Karpas-422 (cell line): ENCODE data around the gene TAF13. TPM values are rescaled to one million over a fixed set of nuclear protein-coding genes. Genes with fewer than 3 reads are reported as not detected.

Source experiments
- DNase-seq: peaks from one replicate; pipeline ENCODE4 v3.0.0-alpha.2; 2015
- H2AFZ ChIP-seq: fragments of 200-600 bp; sonication (generic); 2 replicates; pipeline ENCODE4 v1.6.1; 2014; ENCODE audit warnings: antibody characterized with exemption, low read length, mixed read lengths
- H3K27ac ChIP-seq: fragments of 200-600 bp; sonication (generic); 2 replicates; pipeline ENCODE4 v1.5.1; 2014; ENCODE audit warnings: mild to moderate bottlenecking, low read length, moderate library complexity
- H3K27me3 ChIP-seq: fragments of 200-600 bp; sonication (generic); 2 replicates; pipeline ENCODE4 v1.6.1; 2014; ENCODE audit warnings: low read length, mixed read lengths
- H3K36me3 ChIP-seq: fragments of 200-600 bp; sonication (generic); 2 replicates; pipeline ENCODE4 v1.6.1; 2014; ENCODE audit warnings: low read length, mixed read lengths; ENCODE audit not compliant: insufficient read depth
- H3K4me1 ChIP-seq: fragments of 200-600 bp; sonication (generic); 2 replicates; pipeline ENCODE4 v1.6.1; 2014; ENCODE audit warnings: mild to moderate bottlenecking, low read length, mixed read lengths
- H3K4me2 ChIP-seq: fragments of 200-600 bp; sonication (generic); 2 replicates; pipeline ENCODE4 v1.6.1; 2014; ENCODE audit warnings: low read length, low read depth, mild to moderate bottlenecking; ENCODE audit not compliant: poor library complexity, severe bottlenecking
- H3K4me3 ChIP-seq: fragments of 200-600 bp; sonication (generic); 2 replicates; pipeline ENCODE4 v1.5.1; 2014; ENCODE audit warnings: mild to moderate bottlenecking, antibody characterized with exemption, low read length, mixed read lengths
- H3K79me2 ChIP-seq: fragments of 200-600 bp; sonication (generic); 2 replicates; pipeline ENCODE4 v1.6.1; 2014; ENCODE audit warnings: mild to moderate bottlenecking, low read length, mixed read lengths
- H3K9ac ChIP-seq: fragments of 200-600 bp; sonication (generic); 2 replicates; pipeline ENCODE4 v1.6.0; 2014; ENCODE audit warnings: low read length
- H3K9me2 ChIP-seq: fragments of 200-600 bp; sonication (generic), shearing (Covaris generic); replicated peaks from 2 replicates; pipeline ENCODE4 v1.6.0; 2014; ENCODE audit warnings: mild to moderate bottlenecking, low read length, moderate library complexity; ENCODE audit not compliant: insufficient read depth
- H3K9me3 ChIP-seq: fragments of 300-700, 200-600 bp; sonication (generic); 2 replicates; pipeline ENCODE4 v1.6.1; 2014; ENCODE audit warnings: low read length, mixed read lengths
- H4K20me1 ChIP-seq: fragments of 200-600 bp; sonication (generic); 2 replicates; pipeline ENCODE4 v1.6.1; 2014; ENCODE audit warnings: mild to moderate bottlenecking, antibody characterized with exemption, low read length, low read depth; ENCODE audit not compliant: insufficient read depth
- total RNA-seq: library from RNA; depleted of rRNA; stranded (reverse); fragments of >200 nt; shearing (Covaris generic); gene quantifications from 2 replicates; pipeline ENCODE4 v1.2.3, GENCODE V29; 2014; ENCODE audit warnings: low replicate concordance; rRNA removed

Gene TAF13
- 7.9 and 17.8 TPM in 2 replicates for total RNA-seq

GRCh38 chr1:109075531-109076490 lies at the start of gene TAF13:
Gene TAF13 (minus strand): TSS chr1:109076003. CDS start chr1:109075947, 56 bp downstream.
- peak within 1 kb of the TSS; percentile 70 for H3K9ac ChIP-seq
- peak within 1 kb of the TSS; percentile 86 for H3K4me2 ChIP-seq
- no peaks in the 10 kb centered on the region for H3K9me3 ChIP-seq
- H4K20me1 ChIP-seq, result no peaks in the 10 kb centered on the region
- no peaks in the 10 kb centered on the region for H3K9me2 ChIP-seq
- H3K27ac ChIP-seq, result peak within 1 kb of the TSS; percentile 76
- H3K4me3 ChIP-seq, result peak within 1 kb of the TSS; percentile 75
- no peak within 1 kb of the TSS for H2AFZ ChIP-seq
- peaks cover 29% of the 10 kb centered on the region for H3K4me1 ChIP-seq
- peak; percentile 99 for DNase-seq
- H3K79me2 ChIP-seq, result peaks cover 14% of the 10 kb centered on the region
- H3K36me3 ChIP-seq, result 0 out of 2 replicates have a peak, but pooled peaks cover under 1% of the 10 kb centered on the region
- H3K27me3 ChIP-seq, result no peaks in the 10 kb centered on the region

GRCh38 chr1:109120356-109120755 lies 44.6 kb upstream of the TAF13 start:
- Histone ChIP-seq H3K36me3 (no peaks in the 10 kb centered on the region), H3K79me2 (no peaks in the 10 kb centered on the region), H3K9ac (no peak overlapping the region), H4K20me1 (no peaks in the 10 kb centered on the region), H3K9me3 (no peaks in the 10 kb centered on the region), H3K4me3 (no peak overlapping the region), H3K4me1 (no peaks in the 10 kb centered on the region), H3K4me2 (no peak overlapping the region), H3K9me2 (no peaks in the 10 kb centered on the region), H3K27me3 (no peaks in the 10 kb centered on the region), H2AFZ (no peak overlapping the region), H3K27ac (no peak overlapping the region)
- DNase-seq, result no peak

GRCh38 chr1:109118089-109118488 lies 42.3 kb upstream of the TAF13 start:
- Histone ChIP-seq H3K9me2 (no peaks in the 10 kb centered on the region), H4K20me1 (no peaks in the 10 kb centered on the region), H3K79me2 (no peaks in the 10 kb centered on the region), H3K4me2 (no peak overlapping the region), H3K4me3 (no peak overlapping the region), H2AFZ (no peak overlapping the region), H3K27me3 (no peaks in the 10 kb centered on the region), H3K9me3 (no peaks in the 10 kb centered on the region), H3K36me3 (no peaks in the 10 kb centered on the region), H3K4me1 (peaks cover 7% of the 10 kb centered on the region), H3K9ac (no peak overlapping the region), H3K27ac (no peak overlapping the region)
- DNase-seq, result peak; percentile 31

GRCh38 chr1:109116286-109116685 lies 40.5 kb upstream of the TAF13 start:
- peak; percentile 26 for DNase-seq
- Histone ChIP-seq H2AFZ (no peak overlapping the region), H3K4me1 (peaks cover 20% of the 10 kb centered on the region), H3K79me2 (no peaks in the 10 kb centered on the region), H3K4me2 (no peak overlapping the region), H3K27me3 (no peaks in the 10 kb centered on the region), H3K9ac (no peak overlapping the region), H4K20me1 (0 out of 2 replicates have a peak, but pooled peaks cover 3% of the 10 kb centered on the region), H3K9me3 (no peaks in the 10 kb centered on the region), H3K36me3 (no peaks in the 10 kb centered on the region), H3K27ac (no peak overlapping the region), H3K9me2 (no peaks in the 10 kb centered on the region), H3K4me3 (no peak overlapping the region)

GRCh38 chr1:109115685-109116084 lies 39.9 kb upstream of the TAF13 start:
- peaks cover 20% of the 10 kb centered on the region for H3K4me1 ChIP-seq
- H3K79me2 ChIP-seq, result no peaks in the 10 kb centered on the region
- H3K4me2 ChIP-seq, result no peak overlapping the region
- no peaks in the 10 kb centered on the region for H3K9me3 ChIP-seq
- 0 out of 2 replicates have a peak, but pooled peaks cover 3% of the 10 kb centered on the region for H4K20me1 ChIP-seq
- H3K27ac ChIP-seq, result no peak overlapping the region
- H3K9me2 ChIP-seq, result no peaks in the 10 kb centered on the region
- no peaks in the 10 kb centered on the region for H3K36me3 ChIP-seq
- no peaks in the 10 kb centered on the region for H3K27me3 ChIP-seq
- DNase-seq, result no peak
- no peak overlapping the region for H3K4me3 ChIP-seq
- H2AFZ ChIP-seq, result no peak overlapping the region
- no peak overlapping the region for H3K9ac ChIP-seq

GRCh38 chr1:109114342-109114674 lies 38.5 kb upstream of the TAF13 start:
- Histone ChIP-seq H3K36me3 (no peaks in the 10 kb centered on the region), H3K9me2 (no peaks in the 10 kb centered on the region), H3K79me2 (no peaks in the 10 kb centered on the region), H3K9me3 (no peaks in the 10 kb centered on the region), H2AFZ (no peak overlapping the region), H3K27ac (no peak overlapping the region), H4K20me1 (0 out of 2 replicates have a peak, but pooled peaks cover 3% of the 10 kb centered on the region), H3K4me3 (peak overlapping the region; percentile 58; the same call in 1 of the 2 replicates), H3K27me3 (no peaks in the 10 kb centered on the region), H3K4me2 (peak overlapping the region; percentile 62), H3K4me1 (peaks cover 20% of the 10 kb centered on the region), H3K9ac (no peak overlapping the region)
- DNase-seq, result no peak

GRCh38 chr1:109113590-109114341 lies 38.0 kb upstream of the TAF13 start, which contains the start of gene ELAPOR1:
Gene ELAPOR1 (plus strand): TSS chr1:109114115. CDS start chr1:109114184, 69 bp downstream.
- no peaks in the 10 kb centered on the region for H3K79me2 ChIP-seq
- H3K9ac ChIP-seq, result peak within 1 kb of the TSS; percentile 30; the same call in 1 of the 2 replicates
- peak; percentile 52 for DNase-seq
- H3K9me2 ChIP-seq, result no peaks in the 10 kb centered on the region
- peak within 1 kb of the TSS; percentile 64; the same call in 1 of the 2 replicates for H2AFZ ChIP-seq
- no peak within 1 kb of the TSS for H3K27ac ChIP-seq
- H3K4me3 ChIP-seq, result peak within 1 kb of the TSS; percentile 58; the same call in 1 of the 2 replicates
- peaks cover 20% of the 10 kb centered on the region for H3K4me1 ChIP-seq
- no peaks in the 10 kb centered on the region for H3K36me3 ChIP-seq
- no peaks in the 10 kb centered on the region for H3K9me3 ChIP-seq
- H4K20me1 ChIP-seq, result 0 out of 2 replicates have a peak, but pooled peaks cover 3% of the 10 kb centered on the region
- H3K4me2 ChIP-seq, result peak within 1 kb of the TSS; percentile 62
- no peaks in the 10 kb centered on the region for H3K27me3 ChIP-seq
